ENCODE data around the gene ABTB1. TPM values are rescaled to one million over a fixed set of nuclear protein-coding genes. Genes with fewer than 3 reads are reported as not detected.
A peak's percentile ranks its signal among the peaks of the same experiment; 100 is the strongest.

Gene ABTB1
- polyA plus RNA-seq, 2 donors = 15.4 to 19.0 TPM

DNA sequence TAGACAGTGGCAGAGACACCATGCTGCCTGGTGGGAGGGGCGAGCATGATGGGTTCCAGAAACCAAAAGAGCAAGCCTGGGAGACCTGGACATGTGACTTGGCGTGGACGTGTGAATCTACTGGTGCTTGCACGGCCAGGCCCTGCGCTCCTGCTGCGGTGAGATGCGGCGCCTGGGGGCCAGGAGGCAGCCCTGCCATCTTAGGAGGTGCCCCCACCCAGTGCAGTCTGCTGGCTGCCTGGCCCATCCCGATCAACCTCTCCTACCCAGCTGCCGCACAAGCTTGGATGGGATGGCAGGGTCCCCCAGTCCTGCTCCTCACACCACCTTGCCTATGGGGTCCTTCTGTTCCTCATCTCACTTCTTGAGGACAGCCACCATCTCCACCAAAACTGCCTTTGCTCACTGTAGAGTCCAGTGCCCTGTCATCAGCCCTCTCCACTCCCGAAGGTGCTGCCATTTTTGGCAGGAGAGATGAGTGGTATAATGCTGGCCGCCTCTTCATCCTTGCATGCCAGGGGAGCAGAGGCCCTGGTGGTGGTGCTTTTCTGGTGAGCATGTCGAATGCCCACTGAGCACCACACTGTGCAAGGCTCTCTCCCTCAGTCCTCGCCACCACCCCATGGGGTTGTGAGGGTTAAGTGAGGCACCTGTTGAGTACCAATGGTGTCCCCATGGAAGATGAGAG is 3.1 kb upstream of the ABTB1 start:
- H3K27me3 ChIP-seq (ENCODE audit: control insufficient read depth in 1 of 2, insufficient read depth in 2 of 2, low read length in 2 of 2) = no peaks in the 10 kb centered on the region
- no peaks in the 10 kb centered on the region for H3K36me3 ChIP-seq (ENCODE audit: control insufficient read depth in 2 of 2, insufficient read depth in 2 of 2, low read length in 1 of 2)
- peaks cover 0 to 12% of the 10 kb centered on the region in 2 donors for H3K4me1 ChIP-seq (ENCODE audit: control insufficient read depth in 2 of 2, insufficient read depth in 2 of 2, low read length in 1 of 2)
- 91 to 92% methylated on average over 9 to 14 of the region's 14 CpGs for WGBS, 2 donors
- H3K27ac ChIP-seq (ENCODE audit: low read depth in 2 of 2, low read length in 1 of 2) = no peak overlapping the region
- no peak overlapping the region for H3K4me3 ChIP-seq (ENCODE audit: low read depth in 1 of 2, low read length in 2 of 2)
- H3K9me3 ChIP-seq (ENCODE audit: control insufficient read depth in 2 of 2, insufficient read depth in 1 of 2, low read depth in 1 of 2, low read length in 1 of 2) = no peaks in the 10 kb centered on the region

DNA sequence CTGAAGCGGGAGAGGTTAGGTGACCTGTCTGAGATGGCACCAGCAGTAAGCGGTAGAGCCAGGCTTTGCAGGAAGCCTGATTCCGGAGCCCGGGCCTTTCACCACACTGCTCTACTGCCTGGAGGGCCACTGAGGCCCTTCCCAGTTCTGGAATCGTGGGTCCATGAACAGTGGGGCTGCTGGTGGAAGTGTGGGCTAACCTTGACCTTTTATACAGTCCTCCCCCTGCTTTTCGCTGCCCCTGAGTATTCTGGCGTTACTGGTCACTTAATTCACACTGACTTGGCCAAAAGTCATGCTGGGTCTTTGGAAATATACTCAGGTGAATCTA is 2.6 kb upstream of the ABTB1 start:
- H3K27me3 ChIP-seq (ENCODE audit: control insufficient read depth in 1 of 2, insufficient read depth in 2 of 2, low read length in 2 of 2) = no peaks in the 10 kb centered on the region
- H3K4me1 ChIP-seq (ENCODE audit: control insufficient read depth in 2 of 2, insufficient read depth in 2 of 2, low read length in 1 of 2) = peaks cover 0 to 12% of the 10 kb centered on the region in 2 donors
- no peaks in the 10 kb centered on the region for H3K9me3 ChIP-seq (ENCODE audit: control insufficient read depth in 2 of 2, insufficient read depth in 1 of 2, low read depth in 1 of 2, low read length in 1 of 2)
- H3K4me3 ChIP-seq (ENCODE audit: low read depth in 1 of 2, low read length in 2 of 2) = no peak overlapping the region
- 95 to 96% methylated on average over 7 of the region's 7 CpGs for WGBS, 2 donors
- H3K36me3 ChIP-seq (ENCODE audit: control insufficient read depth in 2 of 2, insufficient read depth in 2 of 2, low read length in 1 of 2) = no peaks in the 10 kb centered on the region
- no peak overlapping the region for H3K27ac ChIP-seq (ENCODE audit: low read depth in 2 of 2, low read length in 1 of 2)

DNA sequence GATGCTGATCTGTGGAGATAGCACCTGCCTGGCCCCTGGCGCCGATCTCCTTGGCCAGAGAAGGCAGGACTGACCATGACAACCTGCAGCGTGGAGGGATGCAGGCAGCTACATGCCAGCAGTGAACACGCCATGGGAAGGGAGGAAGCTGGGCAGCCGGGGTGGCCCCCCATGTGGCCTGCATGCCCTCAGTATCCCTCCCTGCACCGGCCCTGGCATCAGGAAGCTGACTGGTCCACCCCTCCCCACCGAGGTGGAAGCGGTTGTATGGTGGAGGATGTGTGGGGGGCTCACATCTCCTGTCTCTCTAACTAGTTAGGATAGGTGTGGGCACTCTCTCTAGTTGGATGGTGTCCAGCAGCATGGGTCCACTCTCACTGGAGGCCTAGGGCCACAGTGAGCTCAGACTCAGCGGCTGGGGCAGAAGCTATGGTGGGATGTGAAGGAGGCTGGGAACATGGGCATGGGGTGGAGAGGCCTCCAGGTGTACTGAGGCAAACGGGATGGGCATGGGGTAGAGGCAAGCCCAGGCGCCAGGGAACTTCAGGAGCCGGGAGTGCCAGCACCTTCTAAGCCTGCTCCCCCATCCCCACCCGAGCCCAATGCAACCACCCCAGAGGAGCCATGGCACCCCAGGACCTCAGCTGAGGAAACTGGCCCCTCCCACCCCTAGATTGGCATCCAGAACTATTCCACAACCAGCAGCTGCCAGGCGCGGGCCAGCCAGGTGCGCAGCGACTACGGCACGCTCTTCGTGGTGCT is 1.8 kb upstream of the ABTB1 start:
- Histone ChIP-seq H3K4me1 (ENCODE audit: control insufficient read depth in 2 of 2, insufficient read depth in 2 of 2, low read length in 1 of 2) (peaks cover 0 to 16% of the 10 kb centered on the region in 2 donors), H3K4me3 (ENCODE audit: low read depth in 1 of 2, low read length in 2 of 2) (no peak overlapping the region)
- 93 to 98% methylated on average over 18 to 20 of the region's 20 CpGs for WGBS, 2 donors

DNA sequence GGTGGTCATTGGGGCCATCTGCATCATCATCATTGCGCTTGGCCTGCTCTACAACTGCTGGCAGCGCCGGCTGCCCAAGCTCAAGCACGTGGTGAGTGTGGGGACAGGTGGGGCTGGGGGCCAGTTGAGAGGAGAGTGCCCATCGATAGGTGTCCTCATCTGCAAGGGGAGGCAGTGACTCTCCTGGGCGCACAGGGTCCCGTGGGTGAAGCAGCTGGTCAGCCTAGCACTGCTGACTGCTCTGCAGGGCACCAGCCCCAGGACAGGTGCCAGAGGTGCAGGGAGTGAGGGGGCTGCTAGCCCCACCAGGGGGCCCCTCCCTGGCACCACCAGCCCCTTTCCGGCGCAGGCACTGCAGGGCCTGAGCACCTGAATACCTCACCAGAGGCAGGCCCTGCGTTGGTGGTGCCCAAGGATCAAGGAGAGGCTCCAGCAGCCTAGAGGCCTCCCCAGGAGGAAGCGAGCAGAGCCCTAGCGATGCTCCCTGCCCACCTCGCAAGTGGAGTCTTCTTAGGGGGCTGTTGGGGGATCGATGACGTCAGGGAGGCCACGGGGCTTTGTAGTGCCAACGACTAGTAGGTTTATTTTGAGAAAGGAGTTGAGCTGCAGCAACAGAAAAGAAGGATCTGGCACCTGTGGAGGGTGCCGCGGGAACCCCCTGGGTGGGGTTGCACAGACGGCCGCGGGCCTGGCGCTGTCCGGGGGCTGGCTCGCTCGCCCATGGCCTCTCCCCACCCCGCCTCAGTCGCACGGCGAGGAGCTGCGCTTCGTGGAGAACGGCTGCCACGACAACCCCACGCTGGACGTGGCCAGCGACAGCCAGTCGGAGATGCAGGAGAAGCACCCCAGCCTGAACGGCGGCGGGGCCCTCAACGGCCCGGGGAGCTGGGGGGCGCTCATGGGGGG is 976 bp upstream of the ABTB1 start:
- H3K36me3 ChIP-seq (ENCODE audit: control insufficient read depth in 2 of 2, insufficient read depth in 2 of 2, low read length in 1 of 2) = peaks cover 0 to 11% of the 10 kb centered on the region in 2 donors
- no peaks in the 10 kb centered on the region for H3K9me3 ChIP-seq (ENCODE audit: control insufficient read depth in 2 of 2, insufficient read depth in 1 of 2, low read depth in 1 of 2, low read length in 1 of 2)
- H3K4me3 ChIP-seq (ENCODE audit: low read depth in 1 of 2, low read length in 2 of 2) = peak overlapping the region; percentile 63 to 75
- H3K4me1 ChIP-seq (ENCODE audit: control insufficient read depth in 2 of 2, insufficient read depth in 2 of 2, low read length in 1 of 2) = peaks cover 0 to 18% of the 10 kb centered on the region in 2 donors
- no peaks in the 10 kb centered on the region for H3K27me3 ChIP-seq (ENCODE audit: control insufficient read depth in 1 of 2, insufficient read depth in 2 of 2, low read length in 2 of 2)
- WGBS, 2 donors = 20 to 22% methylated on average over 38 to 44 of the region's 44 CpGs
- peak overlapping the region; percentile 73 to 85 for H3K27ac ChIP-seq (ENCODE audit: low read depth in 2 of 2, low read length in 1 of 2)

More for the DNA sequence above, 1.8 kb upstream of the ABTB1 start:
- Histone ChIP-seq H3K36me3 (ENCODE audit: control insufficient read depth in 2 of 2, insufficient read depth in 2 of 2, low read length in 1 of 2) (peaks cover 0 to 2% of the 10 kb centered on the region in 2 donors), H3K27ac (ENCODE audit: low read depth in 2 of 2, low read length in 1 of 2) (no peak overlapping the region), H3K9me3 (ENCODE audit: control insufficient read depth in 2 of 2, insufficient read depth in 1 of 2, low read depth in 1 of 2, low read length in 1 of 2) (no peaks in the 10 kb centered on the region), H3K27me3 (ENCODE audit: control insufficient read depth in 1 of 2, insufficient read depth in 2 of 2, low read length in 2 of 2) (no peaks in the 10 kb centered on the region)

DNA sequence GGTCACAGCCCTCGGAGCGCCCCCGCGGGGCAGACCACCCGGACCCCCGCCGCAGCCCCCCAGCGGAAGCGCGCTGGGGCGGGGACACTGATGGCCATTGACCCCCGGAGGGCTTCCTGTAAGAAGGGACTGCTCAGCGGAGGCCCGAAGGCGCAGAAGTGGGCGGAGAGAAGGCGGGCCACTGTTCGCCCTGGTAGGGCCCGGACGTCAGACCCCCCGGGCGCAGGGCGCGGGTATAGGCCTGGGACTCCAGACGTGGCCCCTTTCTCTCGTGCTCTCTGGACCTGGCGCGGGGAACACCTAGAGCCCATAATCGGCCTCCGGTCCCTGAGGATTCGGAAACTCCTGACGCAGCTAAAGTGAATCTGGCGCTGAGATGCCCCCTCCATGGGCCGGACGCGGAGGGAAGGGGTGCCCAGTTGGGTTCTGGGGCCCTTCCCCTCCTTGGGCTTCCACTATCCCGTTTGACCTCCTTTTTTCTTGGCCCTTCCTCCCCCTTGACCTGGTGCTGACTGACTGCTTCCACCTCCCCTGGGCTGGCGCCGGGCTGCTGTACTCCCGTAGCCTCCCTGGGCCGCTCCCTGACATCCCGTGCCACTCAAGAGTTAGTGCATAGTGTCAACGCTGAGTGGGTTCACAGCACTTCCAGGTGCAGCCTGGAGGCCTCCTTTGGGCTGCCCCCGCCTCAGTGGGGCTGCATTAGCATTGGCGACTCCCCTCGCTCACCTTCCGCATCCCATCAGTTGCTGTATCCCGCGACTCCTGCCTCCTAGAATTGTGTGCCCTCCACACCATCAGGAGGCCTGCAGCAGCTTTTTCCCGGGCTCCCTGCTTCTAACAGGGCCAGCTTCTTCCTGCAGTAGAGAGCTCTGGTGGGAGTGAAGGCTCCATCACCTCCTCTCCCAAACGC is 694 bp downstream of the ABTB1 start:
- H3K9me3 ChIP-seq (ENCODE audit: control insufficient read depth in 2 of 2, insufficient read depth in 1 of 2, low read depth in 1 of 2, low read length in 1 of 2) = no peaks in the 10 kb centered on the region
- peak overlapping the region; percentile 75 to 84 for H3K4me3 ChIP-seq (ENCODE audit: low read depth in 1 of 2, low read length in 2 of 2)
- WGBS, 2 donors = 17 to 21% methylated on average over 36 to 51 of the region's 51 CpGs
- H3K36me3 ChIP-seq (ENCODE audit: control insufficient read depth in 2 of 2, insufficient read depth in 2 of 2, low read length in 1 of 2) = peaks cover 0 to 14% of the 10 kb centered on the region in 2 donors
- H3K27ac ChIP-seq (ENCODE audit: low read depth in 2 of 2, low read length in 1 of 2) = peak overlapping the region; percentile 61 to 65
- peaks cover 0 to 18% of the 10 kb centered on the region in 2 donors for H3K4me1 ChIP-seq (ENCODE audit: control insufficient read depth in 2 of 2, insufficient read depth in 2 of 2, low read length in 1 of 2)
- H3K27me3 ChIP-seq (ENCODE audit: control insufficient read depth in 1 of 2, insufficient read depth in 2 of 2, low read length in 2 of 2) = no peaks in the 10 kb centered on the region

DNA sequence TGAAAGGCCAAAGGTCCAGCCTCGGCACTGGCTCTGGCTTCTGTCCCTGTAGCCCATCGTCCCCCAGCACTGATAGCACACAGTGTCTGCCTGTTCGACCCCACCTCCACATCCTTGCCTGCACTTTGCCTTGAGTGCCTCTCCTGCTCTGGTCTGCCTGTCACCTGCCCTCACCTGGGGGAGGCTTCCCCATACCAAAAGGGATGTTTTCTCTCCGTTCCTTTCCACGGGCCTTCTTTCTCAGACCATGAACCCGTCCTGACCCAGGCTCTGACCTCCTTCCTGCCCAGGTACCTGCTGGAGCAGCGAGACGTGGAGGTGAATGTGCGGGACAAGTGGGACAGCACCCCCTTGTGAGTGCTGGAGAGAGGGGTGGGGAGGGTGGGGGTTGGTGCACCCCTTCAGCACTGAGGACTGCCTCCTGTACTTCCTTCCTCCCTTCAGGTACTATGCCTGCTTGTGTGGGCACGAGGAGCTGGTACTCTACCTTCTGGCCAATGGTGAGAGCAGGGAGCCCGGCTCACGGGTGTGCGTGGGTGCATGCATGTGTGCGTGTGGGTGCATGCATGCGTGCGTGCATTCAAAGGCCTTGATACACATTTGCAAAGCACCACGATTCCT is 1.5 kb downstream of the ABTB1 start:
- no peak overlapping the region for H3K4me3 ChIP-seq (ENCODE audit: low read depth in 1 of 2, low read length in 2 of 2)
- H3K9me3 ChIP-seq (ENCODE audit: control insufficient read depth in 2 of 2, insufficient read depth in 1 of 2, low read depth in 1 of 2, low read length in 1 of 2) = no peaks in the 10 kb centered on the region
- H3K27ac ChIP-seq (ENCODE audit: low read depth in 2 of 2, low read length in 1 of 2) = no peak overlapping the region
- H3K4me1 ChIP-seq (ENCODE audit: control insufficient read depth in 2 of 2, insufficient read depth in 2 of 2, low read length in 1 of 2) = peaks cover 0 to 18% of the 10 kb centered on the region in 2 donors
- H3K36me3 ChIP-seq (ENCODE audit: control insufficient read depth in 2 of 2, insufficient read depth in 2 of 2, low read length in 1 of 2) = peaks cover 0 to 16% of the 10 kb centered on the region in 2 donors
- no peaks in the 10 kb centered on the region for H3K27me3 ChIP-seq (ENCODE audit: control insufficient read depth in 1 of 2, insufficient read depth in 2 of 2, low read length in 2 of 2)
- 75 to 80% methylated on average over 17 of the region's 17 CpGs for WGBS, 2 donors

DNA sequence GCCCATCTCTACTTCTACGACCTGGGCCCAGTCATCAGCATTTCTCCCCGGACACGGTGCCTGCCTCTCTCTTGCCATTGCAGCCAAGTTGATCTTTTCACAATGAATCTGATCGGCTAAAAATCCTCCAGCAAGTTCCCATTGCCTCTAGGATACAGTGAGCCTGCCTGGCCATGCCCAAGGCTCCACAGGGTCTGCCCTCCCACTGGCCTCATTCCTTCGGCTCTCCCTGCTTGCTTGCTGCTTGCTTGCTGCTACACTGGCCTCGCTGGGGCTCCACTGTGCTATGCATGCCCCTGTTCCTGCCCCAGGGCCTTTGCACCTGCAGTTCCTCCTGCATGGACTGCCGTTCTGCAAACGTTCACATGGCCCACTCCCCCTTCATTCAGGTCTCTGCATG is 2.0 kb downstream of the ABTB1 start:
- H3K36me3 ChIP-seq (ENCODE audit: control insufficient read depth in 2 of 2, insufficient read depth in 2 of 2, low read length in 1 of 2) = peaks cover 0 to 17% of the 10 kb centered on the region in 2 donors
- peaks cover 0 to 18% of the 10 kb centered on the region in 2 donors for H3K4me1 ChIP-seq (ENCODE audit: control insufficient read depth in 2 of 2, insufficient read depth in 2 of 2, low read length in 1 of 2)
- no peak overlapping the region for H3K27ac ChIP-seq (ENCODE audit: low read depth in 2 of 2, low read length in 1 of 2)
- no peaks in the 10 kb centered on the region for H3K9me3 ChIP-seq (ENCODE audit: control insufficient read depth in 2 of 2, insufficient read depth in 1 of 2, low read depth in 1 of 2, low read length in 1 of 2)
- WGBS, 2 donors = 84 to 89% methylated on average over 8 of the region's 8 CpGs
- no peaks in the 10 kb centered on the region for H3K27me3 ChIP-seq (ENCODE audit: control insufficient read depth in 1 of 2, insufficient read depth in 2 of 2, low read length in 2 of 2)
- H3K4me3 ChIP-seq (ENCODE audit: low read depth in 1 of 2, low read length in 2 of 2) = no peak overlapping the region

DNA sequence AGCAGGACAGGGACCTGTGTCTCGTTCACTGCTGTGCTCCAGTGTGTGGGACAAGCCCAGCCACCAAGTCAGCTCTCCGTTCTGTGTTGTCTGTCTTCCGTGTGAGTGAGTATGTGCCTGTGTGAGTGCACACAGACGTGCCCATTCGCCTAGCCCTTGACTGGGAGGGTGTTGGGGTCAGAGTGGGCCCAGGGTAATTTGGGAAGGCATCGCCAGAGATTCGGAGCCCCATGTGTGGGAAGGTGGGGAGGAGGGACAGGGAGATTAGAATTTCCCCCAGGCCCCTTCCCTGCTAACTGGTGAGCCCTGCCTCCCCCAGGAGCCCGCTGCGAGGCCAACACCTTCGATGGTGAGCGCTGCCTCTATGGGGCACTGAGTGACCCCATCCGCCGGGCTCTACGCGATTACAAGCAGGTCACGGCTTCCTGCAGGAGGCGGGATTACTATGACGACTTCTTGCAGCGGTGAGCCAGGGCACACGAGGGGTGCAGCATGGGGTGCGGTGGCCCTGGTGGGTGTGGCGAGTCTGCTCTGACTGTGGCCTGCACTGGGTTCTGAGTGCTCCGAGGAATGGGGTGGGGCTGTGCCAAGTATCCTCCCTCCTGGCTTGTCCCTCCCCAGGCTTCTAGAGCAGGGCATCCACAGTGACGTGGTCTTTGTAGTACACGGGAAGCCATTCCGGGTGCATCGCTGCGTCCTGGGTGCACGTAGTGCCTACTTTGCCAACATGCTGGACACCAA is 3.1 kb downstream of the ABTB1 start:
- Histone ChIP-seq H3K27me3 (ENCODE audit: control insufficient read depth in 1 of 2, insufficient read depth in 2 of 2, low read length in 2 of 2) (no peaks in the 10 kb centered on the region), H3K27ac (ENCODE audit: low read depth in 2 of 2, low read length in 1 of 2) (no peak overlapping the region), H3K36me3 (ENCODE audit: control insufficient read depth in 2 of 2, insufficient read depth in 2 of 2, low read length in 1 of 2) (peaks cover 0 to 23% of the 10 kb centered on the region in 2 donors), H3K9me3 (ENCODE audit: control insufficient read depth in 2 of 2, insufficient read depth in 1 of 2, low read depth in 1 of 2, low read length in 1 of 2) (no peaks in the 10 kb centered on the region), H3K4me3 (ENCODE audit: low read depth in 1 of 2, low read length in 2 of 2) (no peak overlapping the region), H3K4me1 (ENCODE audit: control insufficient read depth in 2 of 2, insufficient read depth in 2 of 2, low read length in 1 of 2) (peaks cover 0 to 18% of the 10 kb centered on the region in 2 donors)
- WGBS, 2 donors = 90 to 91% methylated on average over 25 to 29 of the region's 29 CpGs
